ENCODE data around the gene GPD1. TPM values are rescaled to one million over a fixed set of nuclear protein-coding genes. Genes with fewer than 3 reads are reported as not detected.

GPD1 gene
- total RNA-seq, 1 donor from 2014 or later, result not detected

DNA sequence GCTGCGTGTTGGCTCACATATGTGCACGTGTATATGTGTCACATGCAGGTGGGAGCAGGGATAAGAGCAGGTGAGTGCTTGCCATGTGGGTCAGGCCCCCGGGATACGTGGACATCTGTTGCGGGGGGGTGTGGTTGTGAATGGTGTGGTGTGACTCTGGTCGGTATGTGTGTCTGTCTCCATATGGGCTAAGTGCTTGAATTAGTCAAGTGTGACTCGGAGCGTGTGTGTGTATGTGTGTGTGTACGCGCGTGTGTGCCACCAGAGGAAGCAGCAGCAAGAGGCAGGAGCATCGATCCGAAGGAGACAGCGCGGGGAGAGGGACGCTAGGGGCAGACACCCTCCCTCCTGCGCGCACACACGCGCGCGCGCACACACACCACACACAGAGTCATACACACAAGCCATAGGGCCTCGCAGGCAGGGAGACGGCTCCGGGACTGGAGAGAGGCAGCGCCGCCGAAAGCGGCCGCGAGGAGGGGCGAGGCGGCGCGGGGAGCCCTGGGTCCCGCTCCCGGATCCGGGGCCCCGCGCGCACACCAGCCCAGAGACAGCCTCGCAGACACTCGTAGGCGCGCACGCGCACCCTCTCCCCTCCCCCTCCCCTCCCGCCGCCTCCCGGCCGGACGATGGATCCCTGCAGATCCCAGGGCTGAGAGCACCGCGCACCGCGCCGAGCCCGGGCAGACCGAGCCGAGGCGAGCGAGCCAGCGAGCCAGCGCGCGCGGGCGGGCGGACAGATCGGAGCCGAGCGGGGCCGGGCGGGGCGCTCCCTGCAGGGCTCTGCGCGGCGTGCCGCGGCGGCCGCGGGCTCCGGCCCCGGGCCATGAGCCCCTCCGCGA lies 46.6 kb upstream of the GPD1 start, which contains the start of gene ASIC1:
TSS of gene ASIC1 (plus strand) at position 597 of the 842 bp plus-strand sequence. CDS start 1,171 bp downstream, outside the sequence.
- H3K79me2 ChIP-seq (ENCODE audit: low read depth), result no peaks in the 10 kb centered on the region
- Mint-ChIP-seq H3K4me1 (peaks cover 23% of the 10 kb centered on the region), H3K27ac (peak within 1 kb of the TSS; percentile 16), H3K9me3 (no peaks in the 10 kb centered on the region), H3K36me3 (peaks cover 11% of the 10 kb centered on the region), H3K4me3 (peak within 1 kb of the TSS; percentile 96), H3K27me3 (ENCODE audit: insufficient read depth, low read depth) (peaks cover 31% of the 10 kb centered on the region)
- TF ChIP-seq EZH2 (IDR thresholded peaks at IDR 0.05), result peak; percentile 57
- no peak for TF ChIP-seq EZH2phosphoT487 (IDR thresholded peaks at IDR 0.05)
- TF ChIP-seq, protein P1, sequence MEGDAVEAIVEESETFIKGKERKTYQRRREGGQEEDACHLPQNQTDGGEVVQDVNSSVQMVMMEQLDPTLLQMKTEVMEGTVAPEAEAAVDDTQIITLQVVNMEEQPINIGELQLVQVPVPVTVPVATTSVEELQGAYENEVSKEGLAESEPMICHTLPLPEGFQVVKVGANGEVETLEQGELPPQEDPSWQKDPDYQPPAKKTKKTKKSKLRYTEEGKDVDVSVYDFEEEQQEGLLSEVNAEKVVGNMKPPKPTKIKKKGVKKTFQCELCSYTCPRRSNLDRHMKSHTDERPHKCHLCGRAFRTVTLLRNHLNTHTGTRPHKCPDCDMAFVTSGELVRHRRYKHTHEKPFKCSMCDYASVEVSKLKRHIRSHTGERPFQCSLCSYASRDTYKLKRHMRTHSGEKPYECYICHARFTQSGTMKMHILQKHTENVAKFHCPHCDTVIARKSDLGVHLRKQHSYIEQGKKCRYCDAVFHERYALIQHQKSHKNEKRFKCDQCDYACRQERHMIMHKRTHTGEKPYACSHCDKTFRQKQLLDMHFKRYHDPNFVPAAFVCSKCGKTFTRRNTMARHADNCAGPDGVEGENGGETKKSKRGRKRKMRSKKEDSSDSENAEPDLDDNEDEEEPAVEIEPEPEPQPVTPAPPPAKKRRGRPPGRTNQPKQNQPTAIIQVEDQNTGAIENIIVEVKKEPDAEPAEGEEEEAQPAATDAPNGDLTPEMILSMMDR (IDR thresholded peaks at IDR 0.05), result peak; percentile 9
- no peaks in the 10 kb centered on the region for H3K9me3 ChIP-seq (ENCODE audit: low read depth)
- H3K27me3 ChIP-seq, result peaks cover 91% of the 10 kb centered on the region
- H3K4me1 ChIP-seq, result peaks cover 8% of the 10 kb centered on the region
- H3K36me3 ChIP-seq, result no peaks in the 10 kb centered on the region
- no peak within 1 kb of the TSS for H3K9ac ChIP-seq
- peak within 1 kb of the TSS; percentile 97 for H2AFZ ChIP-seq (replicated peaks)
- H3K4me3 ChIP-seq, result peak within 1 kb of the TSS; percentile 92
- peaks cover 14% of the 10 kb centered on the region for H3F3A ChIP-seq (ENCODE audit: low read depth)
- H3K4me2 ChIP-seq, result peak within 1 kb of the TSS; percentile 99
- peak; percentile 88 for DNase-seq (ENCODE audit: low spot score)
- no peak within 1 kb of the TSS for H3K27ac ChIP-seq
- H4K20me1 ChIP-seq (ENCODE audit: low read depth), result no peaks in the 10 kb centered on the region

DNA sequence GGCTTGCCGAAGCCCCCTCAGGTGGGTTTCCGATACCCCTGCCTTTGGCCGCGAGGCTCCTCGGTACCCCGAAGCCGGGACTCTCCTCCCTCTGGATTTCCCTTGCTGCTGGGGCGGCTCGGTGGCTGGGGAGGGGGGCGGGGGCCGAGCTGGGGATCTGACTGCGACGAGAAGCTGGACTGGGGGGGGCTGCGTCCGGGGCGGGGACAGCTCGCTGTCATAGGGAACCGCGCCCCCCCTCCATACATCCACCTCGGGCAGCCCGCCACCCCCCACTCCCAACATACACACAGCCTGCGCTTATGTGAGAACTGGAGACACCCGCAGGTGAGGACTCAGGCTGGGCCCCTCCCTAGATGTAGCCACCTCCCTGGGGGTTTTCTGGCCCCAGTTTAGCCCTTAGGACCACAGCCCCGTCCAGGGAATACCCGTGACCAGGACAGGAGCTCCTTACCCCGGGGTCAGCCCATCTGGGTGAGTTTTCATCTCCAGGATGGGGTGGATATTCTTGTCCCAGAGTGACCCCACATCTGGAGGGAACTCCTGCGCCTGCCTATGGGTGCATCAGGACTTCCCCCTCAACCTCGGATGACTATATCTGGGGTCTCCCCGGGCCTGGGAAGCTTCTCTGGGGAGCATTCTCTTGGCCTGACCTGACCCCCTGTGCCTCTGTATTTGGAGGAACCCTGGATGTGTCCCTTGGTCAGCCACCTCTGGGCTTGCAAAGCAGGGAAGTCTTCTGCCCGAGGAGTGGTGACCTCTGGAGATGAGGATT lies 45.7 kb upstream of the GPD1 start:
- Histone ChIP-seq H4K20me1 (ENCODE audit: low read depth) (no peaks in the 10 kb centered on the region), H3K27ac (no peak overlapping the region), H2AFZ (replicated peaks) (peak overlapping the region; percentile 97), H3K79me2 (ENCODE audit: low read depth) (no peaks in the 10 kb centered on the region), H3K9me3 (ENCODE audit: low read depth) (no peaks in the 10 kb centered on the region), H3K36me3 (no peaks in the 10 kb centered on the region), H3K4me3 (peak overlapping the region; percentile 92), H3F3A (ENCODE audit: low read depth) (peaks cover 14% of the 10 kb centered on the region), H3K9ac (no peak overlapping the region), H3K4me1 (peaks cover 8% of the 10 kb centered on the region), H3K4me2 (peak overlapping the region; percentile 99), H3K27me3 (peaks cover 83% of the 10 kb centered on the region)
- H3K27ac Mint-ChIP-seq, result no peak overlapping the region
- peaks cover 23% of the 10 kb centered on the region for H3K4me1 Mint-ChIP-seq
- no peak for TF ChIP-seq EZH2phosphoT487 (IDR thresholded peaks at IDR 0.05)
- TF ChIP-seq, protein P1 (IDR thresholded peaks at IDR 0.05), result no peak
- TF ChIP-seq EZH2 (IDR thresholded peaks at IDR 0.05), result no peak
- peak overlapping the region; percentile 81 for H3K4me3 Mint-ChIP-seq
- DNase-seq (ENCODE audit: low spot score), result no peak
- H3K36me3 Mint-ChIP-seq, result peaks cover 11% of the 10 kb centered on the region
- H3K9me3 Mint-ChIP-seq, result no peaks in the 10 kb centered on the region
- peaks cover 28% of the 10 kb centered on the region for H3K27me3 Mint-ChIP-seq (ENCODE audit: insufficient read depth, low read depth)

DNA sequence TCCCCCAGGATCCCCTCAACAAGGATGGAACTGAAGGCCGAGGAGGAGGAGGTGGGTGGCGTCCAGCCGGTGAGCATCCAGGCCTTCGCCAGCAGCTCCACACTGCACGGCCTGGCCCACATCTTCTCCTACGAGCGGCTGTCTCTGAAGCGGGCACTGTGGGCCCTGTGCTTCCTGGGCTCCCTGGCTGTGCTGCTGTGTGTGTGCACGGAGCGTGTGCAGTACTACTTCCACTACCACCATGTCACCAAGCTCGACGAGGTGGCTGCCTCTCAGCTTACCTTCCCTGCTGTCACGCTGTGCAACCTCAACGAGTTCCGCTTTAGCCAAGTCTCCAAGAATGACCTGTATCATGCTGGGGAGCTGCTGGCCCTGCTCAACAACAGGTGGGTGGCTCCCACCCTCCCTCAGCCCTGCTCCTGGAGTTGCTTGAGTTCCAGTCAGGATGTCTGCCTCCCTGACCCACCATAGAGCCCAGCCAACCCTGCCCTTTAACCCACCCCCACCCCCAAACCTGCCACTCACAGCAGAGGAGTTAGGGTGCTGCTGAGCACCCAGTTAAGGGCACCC lies 45.0 kb upstream of the GPD1 start:
- Mint-ChIP-seq H3K4me3 (peak overlapping the region; percentile 81), H3K27ac (no peak overlapping the region), H3K4me1 (peaks cover 23% of the 10 kb centered on the region), H3K27me3 (ENCODE audit: insufficient read depth, low read depth) (peaks cover 27% of the 10 kb centered on the region), H3K36me3 (peaks cover 11% of the 10 kb centered on the region), H3K9me3 (no peaks in the 10 kb centered on the region)
- no peak overlapping the region for H3K4me2 ChIP-seq
- no peak overlapping the region for H3K27ac ChIP-seq
- H3K4me3 ChIP-seq, result no peak overlapping the region
- H3K27me3 ChIP-seq, result peaks cover 75% of the 10 kb centered on the region
- peaks cover 14% of the 10 kb centered on the region for H3F3A ChIP-seq (ENCODE audit: low read depth)
- no peak for TF ChIP-seq EZH2phosphoT487 (IDR thresholded peaks at IDR 0.05)
- TF ChIP-seq, protein P1 (IDR thresholded peaks at IDR 0.05), result no peak
- TF ChIP-seq EZH2 (IDR thresholded peaks at IDR 0.05), result no peak
- H3K9ac ChIP-seq, result no peak overlapping the region
- no peaks in the 10 kb centered on the region for H3K79me2 ChIP-seq (ENCODE audit: low read depth)
- H3K36me3 ChIP-seq, result no peaks in the 10 kb centered on the region
- DNase-seq (ENCODE audit: low spot score), result no peak
- H2AFZ ChIP-seq (replicated peaks), result no peak overlapping the region
- peaks cover 8% of the 10 kb centered on the region for H3K4me1 ChIP-seq
- H4K20me1 ChIP-seq (ENCODE audit: low read depth), result no peaks in the 10 kb centered on the region
- no peaks in the 10 kb centered on the region for H3K9me3 ChIP-seq (ENCODE audit: low read depth)
